Posterior cingulate gyrus (tissue), 11 donors: ENCODE data around the gene FGF18.

Experiments used
- DNase-seq, 10 donors: peaks; one replicate each; pipeline versions ENCODE4 v3.0.0 to v3.0.0-alpha.2; 2020 to 2021; ENCODE audit warnings: mixed read lengths in 3 of 10
- intact Hi-C: fragments of 100-400 bp; cut with DNase I; formaldehyde crosslinking; loops from one replicate; pipeline ENCODE4 v1.15.1; 2023

Gene FGF18

DNA sequence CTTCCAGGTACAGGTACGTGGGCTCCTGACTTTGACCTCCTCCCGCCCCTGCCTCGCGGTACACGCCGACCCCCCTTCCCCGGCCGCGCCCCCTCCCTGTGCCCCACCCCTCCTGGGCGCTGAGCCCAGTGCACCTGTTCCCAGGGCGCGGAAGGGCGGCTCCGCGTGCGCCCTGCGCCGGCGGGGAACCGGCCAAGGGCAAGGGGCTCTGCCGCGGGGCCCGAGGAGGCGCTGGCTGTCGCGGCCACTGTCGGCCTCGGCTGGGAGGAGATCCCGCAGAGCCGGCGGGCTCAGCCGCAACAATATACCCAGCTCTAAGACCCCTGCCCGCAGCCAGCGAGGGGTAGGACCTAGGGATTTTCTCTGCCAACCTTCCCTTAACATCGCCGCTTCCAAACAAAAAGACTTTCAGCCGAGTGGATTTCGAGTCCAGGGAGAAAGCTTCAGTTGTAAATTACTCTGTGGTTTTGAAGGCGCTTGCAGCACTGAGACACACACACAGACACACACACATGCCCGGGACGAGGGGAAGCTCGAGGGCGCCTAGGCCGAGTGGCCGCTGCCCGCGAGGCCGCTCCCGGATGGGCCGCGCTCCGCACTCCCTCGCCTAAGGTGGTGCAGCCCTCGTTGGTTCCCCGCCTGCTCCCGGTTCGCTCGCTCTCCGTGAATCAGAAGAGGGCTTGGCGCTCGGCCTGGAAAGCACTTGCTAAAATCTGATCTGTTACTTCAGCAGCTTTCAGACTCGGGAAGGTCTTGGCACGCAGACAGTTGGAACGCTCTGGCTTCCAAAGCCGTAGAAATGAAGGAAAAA lies 1.2 kb downstream of the FGF18 start:
- intact Hi-C loops = loop anchor here (2.0 kb wide), 1 partner anchor 428 kb away; no protein-coding TSS in a partner anchor

GRCh38 chr5:171421331-171422262 lies 2.1 kb downstream of the FGF18 start:
- peak in 3 of 10 donors; percentile 35 to 87 (median 71) for DNase-seq
- intact Hi-C loops = loop anchor here (2.0 kb wide), 1 partner anchor 427 kb away; no protein-coding TSS in a partner anchor

More for the DNA sequence above, 1.2 kb downstream of the FGF18 start:
- DNase-seq = peak; percentile 30 to 96 (median 80)

DNA sequence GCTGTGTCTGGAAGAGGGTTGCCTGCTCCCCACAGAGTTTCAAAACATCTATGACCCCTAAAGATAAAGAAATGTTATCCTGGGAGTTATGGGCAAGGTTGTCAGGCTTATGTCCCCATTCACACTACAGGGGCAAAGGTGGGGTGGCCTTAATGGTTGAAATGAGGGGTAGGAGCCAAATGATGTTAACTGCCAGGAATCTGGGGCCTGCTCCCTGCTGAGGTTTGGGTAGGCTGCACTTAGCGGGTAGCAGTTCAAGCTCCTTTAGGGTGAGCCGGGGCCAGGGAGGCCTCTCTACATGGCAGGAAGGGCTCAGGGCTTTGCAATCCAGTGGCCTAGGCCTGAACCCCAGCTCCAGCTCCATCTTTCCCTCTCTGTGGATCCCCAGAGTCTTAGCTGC lies 3.0 kb downstream of the FGF18 start:
- intact Hi-C loops = no loop called here
- DNase-seq = peak in 2 of 10 donors; percentile 47 to 79

GRCh38 chr5:171422902-171423663 lies 3.6 kb downstream of the FGF18 start:
- DNase-seq = peak in 3 of 10 donors; percentile 44 to 75 (median 53)

DNA sequence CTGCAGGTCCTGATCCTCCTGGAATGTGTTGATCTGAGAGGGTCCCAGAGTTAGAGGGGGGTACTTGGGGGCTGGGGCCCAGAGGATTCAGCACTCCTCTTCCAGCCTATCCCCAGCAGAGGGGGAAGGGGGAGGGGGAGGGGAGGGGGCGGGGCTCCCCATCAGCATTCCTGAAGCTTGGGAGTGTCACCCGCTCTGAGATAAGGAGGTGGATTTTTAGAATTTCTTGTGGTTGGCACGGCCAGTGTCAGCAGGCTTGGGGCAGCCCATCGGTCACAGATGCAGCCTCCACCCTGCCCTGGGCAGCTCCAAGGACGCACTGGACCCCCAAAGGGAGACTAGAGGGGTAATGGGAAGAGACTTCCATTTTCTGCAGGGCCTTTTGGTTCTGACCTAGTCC lies 5.3 kb downstream of the FGF18 start:
- intact Hi-C loops = no loop called here
- peak in 3 of 10 donors; percentile 38 to 57 (median 39) for DNase-seq

More at GRCh38 chr5:171422902-171423663, 3.6 kb downstream of the FGF18 start:
- intact Hi-C loops = no loop called here

DNA sequence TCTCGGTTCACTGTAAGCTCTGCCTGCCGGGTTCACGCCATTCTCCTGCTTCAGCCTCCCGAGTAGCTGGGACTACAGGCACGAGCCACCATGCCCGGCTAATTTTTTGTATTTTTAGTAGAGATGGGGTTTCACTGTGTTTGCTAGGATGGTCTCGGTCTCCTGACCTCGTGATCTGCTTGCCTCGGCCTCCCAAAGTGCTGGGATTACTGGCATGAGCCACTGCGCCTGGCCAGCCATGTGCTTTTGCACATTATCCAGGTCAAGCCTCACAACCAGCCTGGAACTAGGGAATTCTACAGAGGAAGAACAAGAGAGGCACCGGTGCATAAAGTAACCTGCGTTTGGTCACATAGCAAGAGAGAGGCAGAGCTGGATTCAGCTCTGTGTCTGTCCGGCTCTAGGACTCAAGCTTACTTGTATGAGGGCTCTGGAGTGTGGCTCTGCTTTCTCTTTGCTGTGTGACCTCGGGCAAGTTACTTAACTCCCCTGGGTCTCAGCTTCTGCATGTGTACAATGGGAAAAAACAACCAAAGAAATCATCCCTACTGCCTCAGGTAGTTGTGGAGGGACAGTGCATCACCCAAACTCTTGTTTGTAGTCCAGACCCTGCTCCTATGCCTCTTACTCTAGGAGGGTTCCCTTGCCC lies 6.3 kb downstream of the FGF18 start:
- intact Hi-C loops = no loop called here
- peak in 3 of 10 donors; percentile 15 to 37 (median 35) for DNase-seq

DNA sequence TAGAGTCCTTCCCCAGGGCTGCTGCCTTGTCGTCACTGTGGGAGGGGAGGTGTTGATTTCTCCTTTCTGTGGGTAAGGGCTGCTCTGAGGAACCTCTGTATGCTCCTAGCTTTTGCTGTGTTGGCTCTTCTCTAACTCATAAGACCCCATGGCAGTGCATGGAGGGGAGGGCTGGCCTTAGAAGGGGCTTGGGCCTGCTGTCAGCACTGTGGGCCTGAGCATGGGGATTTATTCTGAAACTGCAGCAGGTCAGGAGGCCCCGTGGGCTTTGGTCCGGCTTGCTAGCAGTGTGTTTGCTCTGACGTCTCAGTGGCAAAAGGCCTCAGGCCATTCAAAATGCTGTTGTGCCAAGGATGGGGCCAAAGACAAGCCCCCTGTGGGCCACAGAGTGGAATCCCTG lies 6.8 kb downstream of the FGF18 start:
- peak in 2 of 10 donors; percentile 15 to 43 for DNase-seq
- intact Hi-C loops = no loop called here

GRCh38 chr5:171426680-171427079 lies 7.2 kb downstream of the FGF18 start:
- peak in 1 of 10 donors; percentile 31 for DNase-seq
- intact Hi-C loops = no loop called here

- DNase-seq = peak in 3 of 10 donors; percentile 37 to 39 (median 39)
- intact Hi-C loops = no loop called here
Observed at GRCh38 chr5:171427318-171428167, 8.1 kb downstream of the FGF18 start.

DNA sequence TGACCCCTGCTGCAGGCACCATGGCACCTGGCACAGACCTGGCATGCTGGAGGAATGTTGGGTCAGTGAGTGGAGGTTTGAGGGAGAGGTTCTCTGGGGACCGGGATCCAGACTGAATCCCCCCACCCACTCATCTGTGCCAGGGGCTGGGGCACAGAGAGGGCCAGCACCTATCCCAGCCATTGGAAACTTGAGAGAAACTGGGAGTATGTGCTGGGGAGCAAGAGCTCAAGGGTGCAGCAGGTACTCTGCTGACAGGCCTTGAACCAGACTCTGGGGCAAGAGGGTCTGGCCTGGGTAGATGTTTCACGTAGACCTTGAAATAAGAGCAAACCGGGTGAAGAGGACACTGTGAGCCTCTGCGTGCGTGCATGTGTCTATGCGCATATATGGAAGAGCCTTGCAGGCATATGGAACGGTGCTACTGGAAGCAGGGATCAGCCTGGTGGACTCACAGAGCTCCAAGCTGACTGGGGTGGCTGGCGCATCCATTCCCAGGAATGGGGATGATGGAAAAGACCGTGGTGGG lies 8.8 kb downstream of the FGF18 start:
- peak in 3 of 10 donors; percentile 14 to 23 (median 18) for DNase-seq
- intact Hi-C loops = no loop called here

DNA sequence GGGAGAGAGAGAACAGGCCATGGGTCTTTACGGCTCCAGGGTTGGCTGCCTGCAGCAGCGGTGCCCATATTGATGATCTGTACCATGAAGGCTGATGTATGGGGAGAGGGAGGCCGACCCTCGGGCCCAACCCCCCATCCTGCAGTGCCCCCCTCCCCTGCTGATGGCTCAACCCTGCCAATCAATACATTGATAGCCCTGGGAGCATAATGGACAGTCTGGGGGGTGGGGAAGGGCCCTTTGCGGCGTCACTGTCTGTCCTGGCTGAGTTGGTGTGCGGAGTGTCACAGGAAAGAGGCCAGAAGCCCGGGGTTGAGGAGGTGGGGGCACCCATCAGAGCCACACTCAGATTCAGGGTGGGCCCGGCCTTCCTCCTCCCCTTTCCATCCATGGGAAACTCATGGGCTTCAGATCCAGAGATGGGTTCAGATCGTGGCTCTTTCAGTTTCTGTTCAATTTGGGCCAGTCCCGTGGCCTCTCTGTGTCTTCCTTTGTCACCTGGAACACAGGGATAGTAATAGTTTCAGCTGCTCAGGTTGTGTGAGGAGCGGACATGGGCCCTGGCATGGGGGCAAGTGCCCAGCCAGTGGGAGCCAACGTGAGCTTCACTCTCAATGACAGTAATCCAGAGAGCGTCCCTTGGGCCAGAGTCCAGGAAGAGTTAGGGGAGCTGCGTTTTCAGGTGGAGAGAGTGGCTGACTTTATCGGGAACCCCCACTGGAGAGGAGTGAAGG lies 9.5 kb downstream of the FGF18 start:
- peak in 4 of 10 donors; percentile 2 to 60 (median 31) for DNase-seq
- intact Hi-C loops = no loop called here

GRCh38 chr5:171429543-171429910 lies 10.1 kb downstream of the FGF18 start:
- peak in 3 of 10 donors; percentile 3 to 65 (median 58) for DNase-seq
- intact Hi-C loops = no loop called here

GRCh38 chr5:171431251-171431777 lies 11.9 kb downstream of the FGF18 start:
- peak in 4 of 10 donors; percentile 1 to 28 (median 8) for DNase-seq
- intact Hi-C loops = no loop called here

- intact Hi-C loops = no loop called here
- peak in 3 of 10 donors; percentile 62 to 77 (median 62) for DNase-seq
Observed at GRCh38 chr5:171432076-171432475, 12.6 kb downstream of the FGF18 start.

DNA sequence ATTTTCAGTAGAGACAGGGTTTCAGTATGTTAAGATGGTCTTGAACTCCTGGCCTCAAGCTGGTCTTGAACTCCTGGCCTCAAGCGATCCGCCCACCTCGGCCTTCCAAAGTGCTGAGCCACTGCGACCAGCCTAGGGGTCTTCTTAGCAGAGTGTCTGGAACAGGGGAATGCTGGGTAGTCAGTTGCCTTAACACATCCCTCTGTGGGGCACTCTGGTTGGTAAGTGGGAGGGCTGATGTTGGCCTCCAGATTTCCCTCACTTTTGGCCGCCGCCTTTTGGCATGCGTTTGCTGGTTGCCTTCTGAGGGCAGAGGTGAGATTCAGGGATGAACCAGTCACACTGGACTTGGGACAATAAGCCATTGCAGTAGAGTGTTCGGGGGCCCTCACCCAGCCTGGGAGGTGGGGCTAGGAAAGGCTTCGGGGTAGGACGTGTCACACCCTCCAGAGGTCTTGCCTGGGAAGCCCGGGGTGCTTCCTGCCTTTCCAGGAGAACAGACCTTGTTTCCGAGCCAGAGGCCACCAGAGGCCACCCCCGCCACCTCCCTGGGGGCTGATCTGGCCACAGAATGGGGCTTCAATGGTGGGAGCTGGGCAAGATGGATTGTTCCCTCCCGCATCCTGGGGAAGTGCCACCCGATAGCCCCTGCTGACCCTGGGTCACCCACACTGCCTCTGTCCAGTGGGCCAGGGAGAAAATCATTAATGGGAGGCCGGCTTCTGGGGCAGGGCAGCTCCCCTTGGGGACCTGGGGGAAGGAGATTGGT lies 13.3 kb downstream of the FGF18 start:
- intact Hi-C loops = no loop called here
- DNase-seq = peak in 3 of 10 donors; percentile 25 to 69 (median 48)

- intact Hi-C loops = no loop called here
- peak in 3 of 10 donors; percentile 11 to 65 (median 43) for DNase-seq
Observed at GRCh38 chr5:171433352-171433698, 13.9 kb downstream of the FGF18 start.
